GM19438 (cell line): ENCODE measurements around the gene TANC1.

Experiments
- ATAC-seq: cut with Tn5 transposase; IDR thresholded peaks from one replicate; pipeline ENCODE4 v1.9.1; 2021; ENCODE audit warnings: low read depth; ENCODE audit not compliant: unreplicated experiment

TANC1 gene

DNA sequence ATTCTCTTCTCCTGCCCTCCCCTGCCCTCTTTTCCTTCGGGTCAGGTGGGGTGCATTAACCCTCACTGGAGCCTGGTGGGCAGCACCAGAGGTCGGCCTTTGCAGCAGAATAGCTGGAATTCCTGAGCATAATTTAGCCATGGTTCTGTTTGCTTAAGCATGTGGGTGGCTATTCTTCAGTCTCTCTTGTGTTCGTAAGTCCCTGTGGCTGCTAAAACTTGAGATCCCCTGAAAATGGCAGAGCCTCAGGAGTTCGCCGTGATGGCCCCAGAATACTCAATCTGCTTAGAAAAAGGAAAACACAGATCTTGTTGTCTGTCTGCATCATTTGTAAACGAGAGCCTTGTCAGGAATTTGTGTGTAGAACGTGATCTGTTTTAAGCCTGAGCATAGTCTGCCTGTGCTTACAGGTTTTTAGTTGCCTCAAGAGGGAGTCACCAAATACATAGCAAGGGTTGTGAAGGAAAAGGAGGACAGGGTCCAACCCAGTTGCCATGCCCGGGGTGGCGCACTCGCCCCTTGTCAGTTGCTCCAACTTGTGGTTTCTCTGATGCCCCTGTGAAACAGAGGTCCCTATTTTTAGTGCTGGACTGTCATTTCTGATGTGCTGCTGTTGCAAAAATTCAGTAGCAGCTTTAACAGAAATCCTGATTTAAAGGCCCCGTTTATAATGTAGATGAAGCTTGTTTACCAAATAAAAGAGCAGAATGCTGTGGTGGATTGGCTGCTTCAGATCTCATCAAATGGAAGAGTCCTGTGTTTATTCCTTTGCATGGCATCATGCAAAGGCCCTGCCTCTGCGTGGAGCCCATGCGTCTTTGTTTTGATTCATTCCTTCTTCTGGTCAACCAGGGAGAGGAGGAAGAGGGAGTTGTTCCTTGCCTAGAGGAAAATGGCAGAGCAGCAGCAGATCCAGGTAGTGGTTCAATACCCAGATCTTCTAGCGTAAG lies 243.3 kb downstream of the TANC1 start:
- ATAC-seq, result no peak

DNA sequence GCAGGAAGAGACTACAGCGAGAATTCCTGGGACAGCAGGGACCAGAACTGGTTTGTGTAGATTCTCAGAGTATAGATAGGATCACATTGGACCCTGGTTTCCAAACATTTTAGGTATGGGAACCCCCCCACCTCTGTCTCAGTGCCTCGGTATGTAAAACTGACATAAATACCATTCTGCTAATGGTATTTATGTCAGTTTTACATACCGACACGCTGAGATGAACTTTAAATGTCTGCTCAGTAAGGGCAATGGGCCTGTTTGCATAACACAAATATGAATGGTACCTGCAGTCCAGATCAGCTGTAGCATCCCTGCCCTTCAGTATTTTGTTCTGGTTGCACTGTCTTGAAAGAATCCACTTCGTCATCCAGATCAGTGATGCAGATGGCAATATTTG lies 244.9 kb downstream of the TANC1 start:
- ATAC-seq, result no peak

DNA sequence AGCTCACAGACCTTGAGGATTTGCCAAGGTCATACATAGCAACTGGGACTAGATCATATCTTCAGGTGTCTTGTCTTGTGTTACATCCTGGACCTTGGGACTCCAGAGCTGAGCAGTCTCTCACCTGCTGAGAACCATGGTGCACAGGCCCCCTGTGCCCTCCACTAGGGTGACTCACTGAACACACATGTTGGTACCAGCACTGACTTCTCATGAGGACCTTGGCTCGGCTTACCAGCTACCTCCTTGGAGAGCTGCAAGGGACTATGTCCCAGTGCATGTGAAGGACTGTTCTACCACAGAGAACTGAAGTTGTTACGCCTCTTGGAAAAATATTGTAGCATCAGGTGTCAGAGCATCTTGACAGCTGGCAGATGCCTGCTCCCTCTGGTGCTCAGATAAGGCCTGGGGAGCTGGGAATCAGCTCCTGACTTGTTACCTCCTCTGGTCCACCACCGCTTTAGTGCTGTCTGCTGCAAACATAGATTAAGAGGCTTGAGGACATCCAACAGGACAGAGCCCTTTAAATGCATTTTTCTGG lies 246.0 kb downstream of the TANC1 start:
- ATAC-seq, result no peak

DNA sequence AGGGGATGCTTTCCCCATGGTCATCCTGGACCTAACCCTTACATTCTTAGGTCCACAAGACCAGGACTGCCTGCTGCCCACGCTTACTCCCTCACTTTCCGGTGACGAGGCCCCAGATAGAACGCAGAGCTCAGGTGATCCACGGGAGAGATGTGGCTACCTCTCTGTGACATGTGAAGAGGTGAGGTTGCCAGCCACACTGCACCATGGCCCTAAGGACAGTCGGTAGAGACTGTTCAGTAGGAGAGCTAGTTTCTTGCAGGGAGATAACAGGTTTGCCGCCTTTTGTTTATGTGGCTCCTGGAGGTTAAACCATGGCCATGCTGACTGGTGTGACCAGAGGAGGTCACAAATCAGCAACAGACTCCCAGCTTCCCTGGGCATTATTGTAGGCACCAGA lies 246.7 kb downstream of the TANC1 start:
- no peak for ATAC-seq

DNA sequence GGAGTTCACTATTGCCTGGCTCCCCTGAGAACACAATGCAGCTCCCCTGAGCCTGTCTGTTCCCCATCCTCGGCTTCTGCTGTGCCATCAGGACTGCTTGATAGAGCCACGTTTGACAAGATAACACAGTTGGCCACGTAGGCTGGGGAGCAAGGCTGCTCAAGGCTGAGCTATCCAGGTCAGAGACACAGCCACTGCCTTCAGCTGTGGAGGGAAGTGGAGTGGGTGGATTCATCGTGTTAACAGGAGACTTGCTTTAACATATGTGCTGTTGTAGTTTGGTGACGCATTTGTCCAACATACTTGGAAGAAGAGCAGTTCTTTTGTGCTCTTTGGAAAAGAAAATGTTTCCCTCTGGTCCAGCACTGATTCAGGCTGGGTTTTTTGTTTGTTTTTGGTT lies 249.2 kb downstream of the TANC1 start:
- no peak for ATAC-seq

DNA sequence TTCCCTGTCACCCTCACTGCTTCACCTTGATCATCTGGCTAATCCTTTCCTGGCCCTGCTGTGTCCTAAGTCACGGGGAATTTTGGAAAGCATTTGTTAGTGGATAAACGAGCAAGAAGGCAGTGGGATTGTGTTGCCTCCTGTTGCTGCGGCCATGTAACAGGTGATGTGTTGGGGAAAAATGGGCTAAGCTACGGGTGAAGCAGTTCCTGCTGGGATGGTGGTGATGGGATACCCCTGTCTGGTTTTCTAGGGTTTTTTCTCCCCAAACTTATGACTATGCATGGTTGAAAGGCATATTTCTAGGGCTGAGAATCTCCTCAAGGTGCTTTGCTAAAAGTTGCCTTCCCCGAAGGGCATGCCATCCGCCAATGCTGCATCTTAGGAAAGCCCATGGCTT lies 249.9 kb downstream of the TANC1 start:
- ATAC-seq, result no peak

DNA sequence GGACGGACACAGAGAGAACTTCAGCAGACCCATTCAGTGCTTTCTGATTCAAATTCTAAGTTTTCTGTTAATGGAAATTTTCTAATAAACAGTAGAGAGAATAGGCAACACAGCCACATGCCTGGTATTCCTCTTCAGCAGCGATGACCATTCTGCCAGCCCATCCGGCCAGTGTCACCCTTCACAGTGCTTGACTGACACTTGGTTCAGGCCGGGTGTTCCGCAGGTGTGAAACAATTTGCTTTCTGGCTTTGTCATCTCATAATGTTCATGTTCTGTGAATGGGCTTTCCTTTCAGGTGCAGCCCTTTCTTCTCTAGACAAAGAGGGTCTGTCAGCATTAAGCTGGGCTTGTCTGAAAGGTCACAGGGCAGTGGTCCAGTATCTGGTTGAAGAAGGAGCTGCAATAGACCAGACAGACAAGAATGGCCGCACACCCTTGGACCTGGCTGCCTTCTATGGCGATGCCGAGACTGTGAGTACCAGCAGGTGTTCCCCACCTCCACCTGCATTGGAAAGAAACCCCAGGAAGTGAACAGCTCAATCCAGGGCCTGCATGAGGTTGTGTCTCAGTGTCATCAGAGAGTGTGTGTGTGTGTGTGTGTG lies 251.1 kb downstream of the TANC1 start:
- no peak for ATAC-seq

DNA sequence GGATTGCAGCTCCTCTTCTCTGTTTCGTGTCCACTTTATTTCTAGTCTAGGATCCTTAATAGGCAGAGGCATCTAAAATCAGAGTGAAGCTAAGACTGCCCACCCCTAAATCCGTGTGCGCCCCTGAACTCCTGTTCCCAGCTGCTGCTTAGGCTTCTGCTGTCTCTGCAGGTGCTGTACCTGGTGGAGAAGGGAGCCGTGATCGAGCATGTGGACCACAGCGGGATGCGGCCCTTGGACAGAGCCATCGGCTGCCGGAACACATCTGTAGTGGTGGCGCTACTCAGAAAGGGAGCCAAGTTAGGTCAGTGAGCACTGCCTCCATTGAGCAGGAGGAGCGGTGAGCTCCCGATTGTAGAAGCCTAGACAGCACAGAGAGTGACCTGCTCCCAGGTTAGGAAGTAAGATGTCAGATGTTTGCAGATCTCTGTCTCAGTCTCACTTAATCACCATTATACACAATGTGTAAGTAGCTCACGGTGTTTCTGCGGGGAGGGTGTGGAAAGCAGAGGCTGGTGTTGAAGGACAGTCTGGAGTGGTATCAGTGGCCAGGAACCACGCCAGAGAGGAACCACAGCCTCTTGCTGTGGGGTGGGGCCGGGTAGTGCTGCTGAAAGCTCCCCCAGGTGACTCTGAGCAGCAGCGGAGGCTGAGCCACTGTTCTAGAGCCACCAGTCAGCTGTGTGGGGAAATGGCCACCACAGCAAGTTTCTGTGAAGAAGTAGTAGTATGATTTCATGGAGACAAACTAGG lies 255.8 kb downstream of the TANC1 start:
- no peak for ATAC-seq

DNA sequence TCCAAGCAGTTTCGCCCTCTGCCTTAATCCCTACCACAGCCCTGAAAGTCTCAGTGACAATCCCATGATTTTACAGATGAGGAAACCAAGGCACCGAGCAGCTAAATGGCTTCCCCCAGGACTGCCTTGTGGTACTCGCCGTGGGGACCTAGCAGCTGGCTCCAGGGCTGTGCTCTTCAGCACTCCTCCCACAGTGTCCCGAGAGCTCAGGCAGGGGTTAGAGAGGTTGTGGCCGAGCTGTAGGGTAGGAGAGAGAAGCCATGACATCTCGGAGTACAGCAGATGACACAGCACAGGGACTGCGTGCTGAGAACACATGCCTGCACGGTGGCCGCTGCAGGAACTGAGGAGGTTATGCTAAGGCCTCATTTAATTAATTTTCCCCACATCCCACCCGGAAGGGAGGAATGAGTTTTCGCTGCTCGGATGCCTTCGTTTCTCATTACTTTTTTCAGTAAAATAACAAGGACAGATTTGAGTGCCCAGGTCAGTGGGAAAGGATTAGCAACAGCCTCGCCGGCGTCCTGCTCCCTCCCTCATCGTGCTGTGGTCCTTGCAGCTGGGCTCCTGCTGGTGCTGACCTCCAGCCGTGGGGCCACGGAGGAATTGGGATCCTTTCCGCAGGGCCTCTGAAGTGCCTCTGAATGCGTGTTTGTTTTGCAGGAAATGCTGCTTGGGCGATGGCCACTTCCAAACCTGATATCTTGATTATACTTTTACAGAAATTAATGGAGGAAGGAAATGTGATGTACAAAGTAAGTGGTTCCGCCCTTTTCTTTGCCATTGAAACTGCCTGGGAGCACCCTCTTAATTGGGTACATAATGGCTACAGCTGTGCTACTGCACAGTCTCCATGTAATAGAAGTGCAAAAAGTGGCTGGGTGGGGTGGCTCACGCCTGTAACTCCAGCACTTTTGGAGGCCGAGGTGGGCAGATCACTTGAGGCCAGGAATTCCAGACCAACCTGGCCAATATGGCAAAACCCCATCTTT lies 256.9 kb downstream of the TANC1 start:
- ATAC-seq, result no peak

DNA sequence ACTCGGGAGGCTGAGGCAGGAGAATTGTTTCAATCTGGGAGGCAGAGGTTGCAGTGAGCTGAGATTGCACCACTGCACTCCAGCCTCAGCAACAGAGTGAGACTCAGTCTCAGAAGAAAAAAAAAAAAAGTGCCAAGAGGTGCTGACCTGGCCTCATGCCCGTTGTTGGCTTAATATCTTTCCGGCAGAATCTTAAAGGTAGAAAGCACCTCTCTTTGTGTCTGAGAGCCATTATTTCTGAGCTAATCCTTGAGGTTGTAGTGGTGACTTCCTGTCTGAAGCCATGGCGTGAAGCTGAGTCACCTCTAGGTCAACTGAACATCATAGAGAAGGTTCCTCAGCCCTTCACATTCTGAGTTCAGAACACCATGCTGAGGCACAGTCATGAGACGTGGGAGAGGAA lies 257.6 kb downstream of the TANC1 start:
- no peak for ATAC-seq

DNA sequence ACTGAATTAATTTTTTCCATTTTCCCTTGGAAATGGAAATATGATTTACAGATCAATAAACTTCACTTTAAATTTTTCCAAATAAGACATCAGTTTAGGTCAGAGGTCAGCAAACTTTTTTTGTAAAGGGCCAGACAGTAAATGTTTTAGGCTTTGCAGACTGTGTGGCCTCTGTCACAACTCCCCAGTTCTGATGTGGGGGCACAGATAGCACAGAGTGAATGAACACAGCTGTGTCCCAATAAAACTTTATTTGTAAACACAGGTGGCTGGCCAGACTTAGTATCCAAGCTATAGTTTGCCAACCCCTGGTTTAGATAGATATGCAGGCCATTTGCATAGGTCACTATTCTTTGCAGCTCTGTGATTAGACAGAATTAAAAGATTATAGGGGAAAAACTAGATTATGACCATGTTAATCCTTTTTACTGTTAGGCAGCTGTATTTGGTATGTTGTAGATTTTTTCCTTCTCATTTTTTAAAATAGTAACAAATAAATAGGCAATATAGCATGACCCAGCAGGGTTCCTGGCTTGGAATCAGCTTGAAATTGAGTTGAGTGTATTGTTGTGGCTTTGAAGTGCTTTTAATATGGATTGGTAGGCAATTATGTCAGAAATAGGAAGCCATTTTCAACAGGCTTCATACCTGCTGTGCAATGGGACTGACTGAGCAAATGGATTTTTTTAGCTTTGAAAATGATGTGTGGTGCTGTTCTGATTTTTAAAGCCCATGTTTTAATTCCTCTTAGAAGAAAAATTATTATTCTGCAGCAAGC lies 258.4 kb downstream of the TANC1 start:
- ATAC-seq, result no peak

DNA sequence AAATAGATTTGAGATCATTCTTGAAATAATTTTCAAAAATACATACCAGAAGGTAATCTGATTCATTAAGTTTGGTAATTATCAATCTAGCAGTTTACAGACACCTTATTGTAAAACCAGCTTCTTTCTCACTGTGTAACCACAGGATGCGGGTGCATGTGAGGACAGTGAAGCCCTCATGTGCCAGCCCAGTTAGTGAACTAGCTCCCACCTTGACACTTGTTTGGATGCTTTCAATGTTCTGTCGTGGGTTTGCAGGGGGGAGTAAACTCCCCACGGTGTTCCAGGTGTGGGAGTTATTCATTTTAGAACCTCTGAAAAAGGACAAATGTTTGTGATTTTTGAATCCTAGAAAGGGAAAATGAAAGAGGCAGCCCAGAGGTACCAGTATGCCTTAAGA lies 259.0 kb downstream of the TANC1 start:
- ATAC-seq, result no peak

DNA sequence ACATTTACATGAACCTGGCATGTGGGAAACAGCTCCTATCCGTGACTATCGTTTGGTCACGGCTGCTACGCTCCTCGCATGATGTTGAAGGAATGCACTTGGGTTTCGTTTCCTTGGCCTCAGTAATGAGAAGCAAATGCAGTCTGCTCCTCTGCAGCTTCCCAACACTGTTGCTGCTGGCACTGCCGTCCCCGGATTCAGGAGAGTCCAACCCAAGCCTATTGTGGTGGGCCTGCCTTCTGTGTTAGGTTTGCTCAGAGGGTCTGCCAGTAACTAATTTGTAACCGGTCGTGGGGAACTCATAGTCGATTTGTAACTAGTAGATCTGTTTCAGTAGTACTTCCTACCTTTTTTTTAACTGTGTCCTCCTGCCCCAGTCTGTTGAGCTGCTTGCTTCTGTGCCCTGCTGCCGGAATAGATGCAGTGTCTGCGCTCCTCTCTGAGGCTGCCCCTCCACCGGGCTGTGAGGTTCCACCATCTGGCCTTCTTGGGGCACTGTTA lies 259.7 kb downstream of the TANC1 start:
- no peak for ATAC-seq

DNA sequence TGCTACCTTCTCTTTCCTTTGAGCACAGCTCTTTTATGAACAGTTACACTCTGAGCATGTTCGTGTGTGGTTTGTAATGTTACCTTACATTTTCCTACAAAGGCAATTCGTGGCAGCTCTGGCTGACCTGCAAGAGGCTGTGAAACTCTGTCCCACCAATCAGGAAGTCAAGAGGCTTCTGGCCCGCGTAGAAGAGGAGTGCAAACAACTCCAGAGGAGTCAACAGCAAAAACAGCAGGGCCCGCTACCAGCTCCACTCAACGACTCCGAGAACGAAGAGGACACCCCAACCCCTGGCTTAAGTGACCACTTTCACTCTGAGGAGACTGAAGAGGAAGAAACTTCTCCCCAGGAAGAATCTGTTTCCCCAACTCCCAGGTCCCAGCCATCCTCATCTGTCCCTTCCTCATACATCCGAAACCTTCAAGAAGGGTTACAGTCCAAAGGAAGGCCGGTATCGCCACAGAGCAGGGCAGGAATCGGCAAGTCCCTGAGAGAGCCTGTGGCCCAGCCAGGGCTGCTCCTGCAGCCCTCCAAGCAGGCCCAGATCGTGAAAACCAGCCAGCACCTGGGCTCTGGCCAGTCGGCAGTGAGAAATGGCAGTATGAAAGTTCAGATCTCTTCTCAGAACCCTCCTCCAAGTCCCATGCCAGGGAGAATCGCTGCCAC lies 261.2 kb downstream of the TANC1 start:
- no peak for ATAC-seq

DNA sequence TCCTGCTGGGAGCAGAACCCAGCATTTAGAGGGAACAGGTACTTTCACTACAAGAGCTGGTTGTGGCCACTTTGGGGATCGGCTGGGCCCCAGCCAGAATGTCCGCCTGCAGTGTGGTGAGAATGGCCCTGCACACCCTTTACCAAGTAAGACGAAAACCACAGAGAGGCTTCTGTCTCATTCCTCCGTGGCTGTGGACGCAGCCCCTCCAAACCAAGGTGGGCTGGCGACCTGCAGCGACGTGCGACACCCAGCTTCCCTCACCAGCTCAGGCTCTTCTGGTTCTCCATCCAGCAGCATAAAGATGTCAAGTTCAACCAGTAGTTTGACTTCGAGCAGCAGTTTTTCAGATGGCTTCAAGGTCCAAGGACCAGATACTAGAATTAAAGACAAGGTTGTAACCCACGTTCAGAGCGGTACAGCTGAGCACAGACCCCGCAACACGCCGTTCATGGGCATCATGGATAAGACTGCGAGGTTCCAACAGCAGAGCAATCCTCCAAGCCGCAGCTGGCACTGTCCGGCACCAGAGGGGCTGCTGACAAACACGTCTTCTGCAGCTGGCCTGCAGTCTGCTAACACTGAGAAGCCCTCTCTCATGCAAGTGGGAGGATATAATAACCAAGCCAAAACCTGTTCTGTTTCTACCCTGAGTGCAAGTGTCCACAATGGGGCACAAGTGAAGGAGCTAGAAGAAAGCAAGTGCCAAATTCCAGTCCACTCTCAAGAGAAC lies 261.9 kb downstream of the TANC1 start:
- ATAC-seq, result no peak

DNA sequence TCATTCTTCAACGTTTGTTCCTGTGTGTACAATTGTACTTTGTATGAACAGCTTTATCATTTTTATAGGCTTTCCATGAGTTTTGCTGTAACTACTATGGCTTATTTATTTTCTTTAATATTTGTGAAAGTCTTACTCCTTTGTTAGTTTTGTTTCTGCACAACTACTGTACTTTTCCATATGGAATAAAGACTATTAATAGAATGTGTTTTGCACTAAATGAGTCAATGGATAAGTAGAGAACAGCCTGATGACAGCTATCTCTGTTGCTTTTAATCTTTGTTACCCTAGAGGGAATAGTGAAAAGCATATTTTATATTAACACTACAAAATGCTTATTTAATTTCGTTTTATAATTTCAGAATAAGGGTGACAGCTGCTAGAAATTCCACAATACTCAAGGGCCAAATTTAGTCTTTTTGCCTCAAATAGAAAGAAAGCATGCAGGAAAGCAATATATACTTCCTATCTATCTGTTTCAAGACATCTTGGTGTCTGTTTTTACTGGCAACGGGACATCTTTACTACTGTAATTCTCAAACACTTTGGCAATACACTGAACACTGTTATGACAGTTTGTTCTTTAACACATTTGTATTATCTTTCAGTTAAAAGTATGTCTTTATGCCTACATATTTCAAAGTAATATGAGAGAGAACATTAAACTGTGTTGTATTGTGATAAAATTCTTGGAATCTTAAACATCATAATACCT lies 264.2 kb downstream of the TANC1 start:
- no peak for ATAC-seq

DNA sequence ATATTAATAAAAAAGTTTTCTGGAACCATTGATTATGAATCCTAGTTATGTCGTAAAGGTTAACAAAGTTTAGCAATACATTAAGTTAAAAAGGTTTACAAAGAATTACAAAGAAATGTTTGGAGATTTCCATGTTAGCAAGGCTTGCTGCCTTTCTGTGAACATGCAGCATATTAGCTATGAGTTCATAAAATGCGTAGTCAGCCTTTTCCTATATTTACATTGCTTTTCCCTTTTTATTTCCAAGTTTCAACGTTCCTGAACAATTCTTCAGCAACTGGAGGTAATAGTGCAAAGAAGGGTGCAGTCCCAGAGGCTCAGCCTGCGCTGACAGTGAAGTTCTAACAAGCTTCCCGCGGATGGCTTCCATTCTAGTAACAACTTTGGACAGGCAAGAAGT lies 266.4 kb downstream of the TANC1 start:
- ATAC-seq, result no peak
